GM13976 (cell line): ENCODE results near the gene CTNNB1.
"Not testable (repeated sequence)": the region's sequence is repeated elsewhere in the genome, so short reads cannot be mapped to it uniquely, and the experiment has no call there.

Experiments
- DNase-seq: peaks from one replicate; pipeline ENCODE4 v3.0.0; 2012; ENCODE audit warnings: low spot score
- CTCF ChIP-seq: IDR thresholded peaks from 2 replicates; pipeline ENCODE4 v1.5.1; 2012; ENCODE audit warnings: borderline replicate concordance, mild to moderate bottlenecking; ENCODE audit not compliant: insufficient read depth; ENCODE audit errors: extremely low read depth, missing control alignments, control extremely low read depth
- in situ Hi-C: fragments of 300-500 bp; cut with MboI; formaldehyde crosslinking; loops from one replicate; pipeline ENCODE4 v1.12.0; 2022; ENCODE audit warnings: low sequenced_read_pairs, mixed read lengths, inconsistent platforms; ENCODE audit not compliant: unreplicated experiment

The CTNNB1 gene

GRCh38 chr3:41274944-41275668 is 75.8 kb downstream of the CTNNB1 start:
- in situ Hi-C loops: no loop called here
- no peak for DNase-seq
- no peak for TF ChIP-seq CTCF

GRCh38 chr3:41276191-41276590 is 76.9 kb downstream of the CTNNB1 start:
- in situ Hi-C loops: no loop called here
- no peak for TF ChIP-seq CTCF
- no peak for DNase-seq

GRCh38 chr3:41277790-41278465 is 78.6 kb downstream of the CTNNB1 start:
- TF ChIP-seq CTCF: no peak
- in situ Hi-C loops: no loop called here
- no peak for DNase-seq

DNA sequence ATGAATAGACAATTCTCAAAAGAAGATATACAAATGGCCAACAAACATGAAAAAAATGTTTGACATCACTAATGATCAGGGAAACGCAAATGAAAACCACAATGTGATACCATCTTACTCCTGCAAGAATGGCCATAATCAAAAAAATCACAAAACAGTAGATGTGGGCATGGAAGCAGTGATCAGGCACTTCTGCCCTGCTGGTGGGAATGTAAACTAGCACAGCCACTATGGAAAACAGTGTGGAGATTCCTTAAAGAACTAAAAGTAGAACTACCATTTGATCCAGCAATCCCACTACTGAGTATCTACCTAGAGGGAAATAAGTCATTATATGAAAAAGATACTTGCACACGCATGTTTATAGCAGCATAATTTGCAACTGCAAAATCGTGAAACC is 85.6 kb downstream of the CTNNB1 start:
- in situ Hi-C loops: not testable (repeated sequence)

DNA sequence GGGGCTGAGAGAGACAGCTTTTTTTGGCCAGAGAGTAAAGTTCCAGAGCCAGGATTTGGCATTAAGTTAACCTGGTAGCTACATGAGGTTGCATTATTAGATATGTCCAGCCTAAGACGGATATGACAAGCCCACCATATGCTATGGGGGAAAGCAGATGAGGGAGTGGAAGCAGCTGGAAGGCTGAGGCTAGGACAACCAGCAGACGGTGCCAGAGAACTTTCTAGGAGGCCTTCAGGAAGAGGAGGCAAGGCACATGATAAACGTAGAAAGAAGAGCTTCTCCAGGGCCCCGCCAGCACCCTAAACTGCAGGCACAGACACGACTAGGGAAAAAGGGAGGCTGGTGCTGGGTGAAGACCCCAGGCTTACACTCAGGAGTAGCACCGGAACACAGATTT is 87.0 kb downstream of the CTNNB1 start:
- in situ Hi-C loops: no loop called here
- DNase-seq: no peak
- no peak for TF ChIP-seq CTCF

More for the DNA sequence above, 85.6 kb downstream of the CTNNB1 start:
- not testable (repeated sequence) for DNase-seq

DNA sequence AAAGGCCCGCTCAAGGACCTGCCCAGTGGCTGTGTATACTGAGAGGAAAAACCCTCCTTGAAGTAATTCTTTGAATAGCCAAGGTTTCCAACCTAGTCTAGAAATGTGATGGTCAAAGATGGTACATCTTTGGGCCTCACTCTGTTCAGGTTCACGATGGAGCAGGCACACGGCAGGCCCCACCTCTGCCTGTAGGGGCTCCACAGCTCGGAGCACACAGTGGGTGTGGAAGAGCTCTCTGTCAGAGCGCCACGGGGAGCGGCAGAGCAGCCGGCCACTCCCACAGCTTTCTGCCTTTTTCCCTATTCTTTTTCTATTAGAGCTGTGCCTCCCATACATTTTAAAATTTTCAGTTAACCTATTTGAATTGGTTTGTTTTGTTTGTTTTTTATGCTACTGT is 89.5 kb downstream of the CTNNB1 start:
- in situ Hi-C loops: no loop called here

More for the DNA sequence above, 89.5 kb downstream of the CTNNB1 start:
- no peak for TF ChIP-seq CTCF
- no peak for DNase-seq
